T-helper 22 cell (primary cell): ENCODE results near the gene ELAVL1.
"Not testable (repeated sequence)": the region's sequence is repeated elsewhere in the genome, so short reads cannot be mapped to it uniquely, and the experiment has no call there.

ENCODE experiments used
- DNase-seq: peaks from one replicate; pipeline ENCODE4 v3.0.0-alpha.2; 2020; ENCODE audit warnings: low read depth

ELAVL1 gene

DNA sequence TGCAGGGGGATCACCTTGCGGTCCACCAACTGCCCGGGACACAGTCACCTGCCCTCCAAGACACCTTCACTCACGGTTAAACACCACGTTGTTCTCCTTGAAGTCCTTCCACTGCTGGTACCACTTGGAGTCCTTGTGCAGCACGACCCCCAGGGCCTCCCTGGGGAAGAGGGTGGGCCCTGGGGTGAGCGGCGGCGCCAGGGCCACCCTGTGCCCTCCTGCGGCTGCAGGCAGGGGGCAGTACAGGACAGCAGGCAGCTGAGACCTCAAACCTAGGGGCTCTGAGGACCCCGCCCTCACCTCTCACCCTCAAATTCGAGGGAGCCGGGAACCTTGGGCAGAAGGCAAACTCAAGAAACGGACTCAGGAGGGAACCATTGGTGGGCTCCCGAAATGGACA lies 72.0 kb downstream of the ELAVL1 start:
- DNase-seq, result no peak

DNA sequence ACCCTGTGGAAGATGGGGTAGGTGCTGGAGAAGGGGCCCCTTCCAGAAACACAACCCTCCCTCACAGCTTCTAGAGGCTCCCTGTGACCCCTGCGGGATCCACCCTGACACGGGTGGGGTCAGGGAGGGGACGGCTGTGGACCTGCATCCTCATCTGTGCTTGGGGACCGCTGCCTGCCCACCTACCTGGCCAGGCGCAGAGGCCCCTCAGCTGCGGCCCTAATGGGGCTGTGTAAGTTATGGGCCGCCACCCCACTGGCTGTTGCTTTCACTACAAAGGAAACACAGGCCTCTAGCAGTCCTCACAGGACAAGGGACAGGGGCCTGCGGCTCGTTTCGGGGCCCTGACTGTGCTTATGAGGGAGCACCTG lies 72.5 kb downstream of the ELAVL1 start:
- no peak for DNase-seq

GRCh38 chr19:7932276-7932929 lies 73.0 kb downstream of the ELAVL1 start:
- no peak for DNase-seq

- no peak for DNase-seq
Measured at GRCh38 chr19:7931221-7932061, 74.0 kb downstream of the ELAVL1 start.

- DNase-seq, result no peak
Measured at GRCh38 chr19:7930765-7931164, 74.7 kb downstream of the ELAVL1 start.

GRCh38 chr19:7930030-7930429 lies 75.4 kb downstream of the ELAVL1 start:
- DNase-seq, result not testable (repeated sequence)

- peak; percentile 62 for DNase-seq
Measured at GRCh38 chr19:7928741-7929701, 76.4 kb downstream of the ELAVL1 start.

- no peak for DNase-seq
Measured at GRCh38 chr19:7928334-7928706, 77.1 kb downstream of the ELAVL1 start.

DNA sequence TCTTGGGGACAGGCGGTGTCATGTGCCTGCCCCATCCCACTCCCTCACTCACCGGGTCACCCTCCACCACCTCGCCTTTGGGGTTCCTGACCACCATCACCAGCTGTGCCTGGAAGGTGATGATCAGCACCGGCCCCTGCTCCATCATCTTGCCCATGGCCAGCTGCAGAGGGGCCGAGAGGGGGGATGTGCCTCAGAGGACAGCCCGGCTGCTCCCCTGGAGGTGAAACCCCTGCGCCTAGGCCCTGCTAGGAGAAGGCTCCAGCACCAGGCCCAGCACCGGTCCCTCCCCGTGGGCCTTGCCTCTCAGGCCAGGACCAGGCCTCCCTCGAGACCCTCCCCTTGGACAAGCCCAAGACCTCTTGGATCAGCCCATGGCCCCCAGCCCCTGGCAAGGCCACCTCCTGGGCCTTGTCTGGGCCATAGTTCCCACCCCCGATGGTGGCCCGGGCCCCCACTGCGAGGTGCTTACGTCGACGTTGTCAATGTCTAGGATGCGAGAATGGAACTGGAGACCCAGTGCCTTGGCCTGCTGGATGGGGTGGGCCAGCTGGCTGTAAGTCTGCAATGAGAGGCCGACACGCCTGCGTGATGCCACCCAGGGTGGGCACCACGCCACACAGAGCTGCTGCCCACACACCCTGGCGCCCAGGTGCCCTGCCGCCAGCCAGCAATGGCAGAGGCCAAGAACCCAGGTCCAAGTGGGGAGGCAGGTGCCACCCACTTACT lies 77.7 kb downstream of the ELAVL1 start:
- no peak for DNase-seq

DNA sequence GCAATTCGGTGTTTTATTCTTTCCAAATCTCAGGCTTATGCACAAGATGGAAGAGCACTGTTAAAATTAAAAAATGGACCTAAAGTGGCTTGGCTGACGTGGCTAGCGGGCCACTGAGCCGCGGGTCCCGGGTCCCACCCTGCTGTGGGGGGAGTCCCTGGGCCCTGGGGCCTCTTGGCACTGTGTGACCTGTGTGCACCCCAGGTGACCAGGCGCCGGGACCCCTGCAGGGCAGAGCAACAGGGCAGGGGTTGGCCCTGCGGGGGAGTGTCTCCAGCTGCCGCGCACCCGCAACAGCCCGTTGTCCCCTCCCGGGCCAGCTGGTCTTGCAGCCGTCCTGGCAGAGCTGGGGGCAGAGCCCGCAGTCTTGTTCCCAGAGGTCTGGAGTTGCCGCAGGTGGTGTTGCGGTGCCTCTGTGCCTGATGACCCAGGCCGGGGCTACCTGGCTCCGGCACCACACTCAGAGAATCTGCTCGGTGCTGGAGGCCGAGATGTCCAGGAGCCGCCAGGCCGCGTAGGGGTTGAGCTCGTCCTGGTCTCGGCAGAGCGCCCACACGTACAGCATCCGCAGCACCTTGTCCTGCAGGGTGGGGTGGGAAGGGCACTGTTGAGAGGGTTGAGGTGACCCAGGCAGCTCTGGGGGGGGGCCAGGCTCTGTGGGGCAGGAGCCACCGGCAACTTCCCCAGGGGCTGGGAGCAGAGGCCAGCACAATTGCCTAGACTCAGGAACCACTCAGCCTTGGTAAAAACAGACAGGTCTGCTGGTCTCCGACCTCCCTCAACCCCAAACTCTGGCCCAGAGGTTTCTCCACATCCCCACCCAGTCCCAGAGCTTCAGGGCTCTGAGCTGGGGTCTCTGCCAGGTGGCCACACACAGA lies 78.5 kb downstream of the ELAVL1 start:
- DNase-seq, result no peak

GRCh38 chr19:7926021-7926726 lies 79.3 kb downstream of the ELAVL1 start, which contains the start of gene CTXN1:
Gene CTXN1 (minus strand): TSS chr19:7926135. CDS start chr19:7925538, 597 bp downstream.
- DNase-seq, result peak; percentile 61

GRCh38 chr19:7925171-7925851 lies 80.1 kb downstream of the ELAVL1 start:
- peak; percentile 46 for DNase-seq

- DNase-seq, result no peak
Measured at GRCh38 chr19:7924651-7925170, 80.7 kb downstream of the ELAVL1 start.

GRCh38 chr19:7924241-7924640 lies 81.2 kb downstream of the ELAVL1 start:
- DNase-seq, result no peak

- DNase-seq, result no peak
Measured at GRCh38 chr19:7923295-7924191, 81.9 kb downstream of the ELAVL1 start.

GRCh38 chr19:7922836-7923195 lies 82.6 kb downstream of the ELAVL1 start:
- DNase-seq, result no peak

GRCh38 chr19:7921967-7922835 lies 83.2 kb downstream of the ELAVL1 start:
- DNase-seq, result no peak
